Mesendoderm (in vitro differentiated cells): ENCODE data around the gene TMCC3.
"Not testable (repeated sequence)": the region's sequence is repeated elsewhere in the genome, so short reads cannot be mapped to it uniquely, and the experiment has no call there.

Source experiments
- DNase-seq: peaks from one replicate; pipeline ENCODE4 v3.0.0; 2013
- H2AK5ac ChIP-seq: 2 replicates; pipeline ENCODE4 v1.6.1; 2013; ENCODE audit warnings: low read length, inconsistent platforms
- H2BK120ac ChIP-seq: 2 replicates; pipeline ENCODE4 v1.6.1; 2013; ENCODE audit warnings: low read depth, mild to moderate bottlenecking, low read length, moderate library complexity, mixed read lengths
- H2BK15ac ChIP-seq: replicated peaks from 2 replicates; pipeline ENCODE4 v1.6.1; 2013; ENCODE audit warnings: low read depth, mild to moderate bottlenecking, moderate library complexity
- H2BK5ac ChIP-seq: 2 replicates; pipeline ENCODE4 v1.6.1; 2013; ENCODE audit warnings: low read length, inconsistent platforms
- H3K18ac ChIP-seq: 2 replicates; pipeline ENCODE4 v1.6.1; 2013; ENCODE audit warnings: mild to moderate bottlenecking, low read length, mixed read lengths
- H3K23ac ChIP-seq: one replicate; pipeline ENCODE4 v1.6.1; 2013; ENCODE audit warnings: low read length
- H3K27ac ChIP-seq: 2 replicates; pipeline ENCODE4 v1.5.1; 2013; ENCODE audit warnings: low read depth, mild to moderate bottlenecking, inconsistent platforms, low read length, moderate library complexity
- H3K27me3 ChIP-seq: 2 replicates; pipeline ENCODE4 v1.6.1; 2013; ENCODE audit warnings: low read length, control low read depth, mild to moderate bottlenecking, inconsistent platforms; ENCODE audit not compliant: insufficient read depth, poor library complexity
- H3K36me3 ChIP-seq: 2 replicates; pipeline ENCODE4 v1.6.1; 2013; ENCODE audit warnings: low read length, inconsistent platforms; ENCODE audit not compliant: control insufficient read depth, insufficient read depth
- H3K4ac ChIP-seq: one replicate; pipeline ENCODE4 v1.6.1; 2013; ENCODE audit warnings: low read depth, mild to moderate bottlenecking, low read length, moderate library complexity
- H3K4me1 ChIP-seq: 2 replicates; pipeline ENCODE4 v1.6.1; 2013; ENCODE audit warnings: low read depth, low read length, inconsistent platforms; ENCODE audit not compliant: control insufficient read depth
- H3K4me2 ChIP-seq: 2 replicates; pipeline ENCODE4 v1.6.1; 2013; ENCODE audit warnings: low read length
- H3K4me3 ChIP-seq: 2 replicates; pipeline ENCODE4 v1.5.1; 2013; ENCODE audit warnings: mild to moderate bottlenecking, low read length
- H3K56ac ChIP-seq: one replicate; pipeline ENCODE4 v1.6.1; 2013; ENCODE audit warnings: low read length
- H3K79me1 ChIP-seq: 2 replicates; pipeline ENCODE4 v1.6.1; 2013; ENCODE audit warnings: low read length, inconsistent platforms
- H3K79me2 ChIP-seq: 2 replicates; pipeline ENCODE4 v1.6.1; 2013; ENCODE audit warnings: mild to moderate bottlenecking, low read length; ENCODE audit not compliant: control insufficient read depth, insufficient read depth
- H3K9ac ChIP-seq: 2 replicates; pipeline ENCODE4 v1.6.1; 2013; ENCODE audit warnings: low read length, inconsistent platforms
- H4K5ac ChIP-seq: one replicate; pipeline ENCODE4 v1.6.1; 2013; ENCODE audit warnings: low read length
- H4K8ac ChIP-seq: one replicate; pipeline ENCODE4 v1.6.1; 2013; ENCODE audit warnings: low read depth, mild to moderate bottlenecking, control low read depth, low read length, moderate library complexity
- WGBS: extraction: QIAGEN DNeasy Blood & Tissue Kit; methylation state at CpG from one replicate; pipeline ENCODE4 v1.1.7; 2013; ENCODE audit warnings: low lambda C conversion rate, missing lambda C conversion rate; ENCODE audit not compliant: insufficient coverage; ENCODE audit errors: extremely low coverage; 5-methylcytosine and 5-hydroxymethylcytosine counted together

Gene TMCC3

DNA sequence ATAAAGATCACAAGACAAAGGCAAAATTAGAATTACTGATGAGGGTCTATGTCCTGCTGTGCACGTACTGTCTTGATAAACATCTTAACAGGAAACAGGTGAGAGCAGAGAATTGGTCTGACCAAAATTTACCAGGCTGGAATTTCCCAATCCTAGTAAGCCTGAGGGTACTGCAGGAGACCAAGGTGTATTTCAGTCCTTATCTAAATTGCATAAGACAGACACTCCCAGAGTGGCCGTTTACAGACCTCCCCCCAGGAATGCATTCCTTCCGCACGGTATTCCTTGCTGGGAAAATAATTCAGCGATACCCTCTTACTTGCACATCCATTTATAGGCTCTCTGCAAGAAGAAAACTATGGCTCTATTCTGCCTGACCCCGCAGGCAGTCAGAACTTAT is 43.5 kb downstream of the TMCC3 start:
- H3K9ac ChIP-seq, H3K27me3 ChIP-seq, H3K79me2 ChIP-seq, H3K18ac ChIP-seq, H3K23ac ChIP-seq, H2AK5ac ChIP-seq, H4K5ac ChIP-seq, H3K4me2 ChIP-seq, H3K56ac ChIP-seq, H2BK5ac ChIP-seq, H3K27ac ChIP-seq, H3K79me1 ChIP-seq, H4K8ac ChIP-seq, H3K4ac ChIP-seq, H3K4me3 ChIP-seq, H2BK120ac ChIP-seq, H2BK15ac ChIP-seq, H3K36me3 ChIP-seq, H3K4me1 ChIP-seq: not testable (repeated sequence)
- peak; percentile 10 for DNase-seq
- WGBS = no CpG with 5 or more reads among the region's 6 CpGs

DNA sequence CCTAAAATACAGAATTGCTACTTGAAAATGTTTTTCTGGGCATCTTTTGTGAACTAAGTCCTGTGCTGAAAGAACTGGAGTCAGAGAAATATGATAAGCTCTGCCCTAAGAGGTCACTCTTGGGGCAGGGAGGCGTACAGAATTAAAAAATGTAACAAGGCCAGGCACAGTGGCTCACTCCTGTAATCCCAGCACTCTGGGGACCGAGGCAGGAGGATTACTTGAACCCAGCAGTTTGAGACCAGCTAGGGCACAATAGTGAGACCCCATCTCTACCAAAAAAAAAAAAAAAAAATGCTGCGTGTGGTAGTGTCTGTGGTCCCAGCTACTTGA is 46.0 kb downstream of the TMCC3 start:
- no peak overlapping the region for H3K18ac ChIP-seq
- H4K8ac ChIP-seq = no peak overlapping the region
- no peaks in the 10 kb centered on the region for H3K4me1 ChIP-seq
- H3K36me3 ChIP-seq = no peaks in the 10 kb centered on the region
- no peak overlapping the region for H3K4me3 ChIP-seq
- H4K5ac ChIP-seq = no peak overlapping the region
- H2BK15ac ChIP-seq = no peak overlapping the region
- H3K56ac ChIP-seq = no peak overlapping the region
- no peak overlapping the region for H3K23ac ChIP-seq
- H2BK120ac ChIP-seq = no peak overlapping the region
- no peak overlapping the region for H3K4ac ChIP-seq
- H3K79me1 ChIP-seq = no peaks in the 10 kb centered on the region
- no peak for DNase-seq
- H3K9ac ChIP-seq = no peak overlapping the region
- no peaks in the 10 kb centered on the region for H3K79me2 ChIP-seq
- no peak overlapping the region for H3K27ac ChIP-seq
- no peak overlapping the region for H2BK5ac ChIP-seq
- WGBS = no CpG with 5 or more reads among the region's 3 CpGs
- H2AK5ac ChIP-seq = no peak overlapping the region
- H3K27me3 ChIP-seq = peaks cover 2% of the 10 kb centered on the region
- H3K4me2 ChIP-seq = no peak overlapping the region

DNA sequence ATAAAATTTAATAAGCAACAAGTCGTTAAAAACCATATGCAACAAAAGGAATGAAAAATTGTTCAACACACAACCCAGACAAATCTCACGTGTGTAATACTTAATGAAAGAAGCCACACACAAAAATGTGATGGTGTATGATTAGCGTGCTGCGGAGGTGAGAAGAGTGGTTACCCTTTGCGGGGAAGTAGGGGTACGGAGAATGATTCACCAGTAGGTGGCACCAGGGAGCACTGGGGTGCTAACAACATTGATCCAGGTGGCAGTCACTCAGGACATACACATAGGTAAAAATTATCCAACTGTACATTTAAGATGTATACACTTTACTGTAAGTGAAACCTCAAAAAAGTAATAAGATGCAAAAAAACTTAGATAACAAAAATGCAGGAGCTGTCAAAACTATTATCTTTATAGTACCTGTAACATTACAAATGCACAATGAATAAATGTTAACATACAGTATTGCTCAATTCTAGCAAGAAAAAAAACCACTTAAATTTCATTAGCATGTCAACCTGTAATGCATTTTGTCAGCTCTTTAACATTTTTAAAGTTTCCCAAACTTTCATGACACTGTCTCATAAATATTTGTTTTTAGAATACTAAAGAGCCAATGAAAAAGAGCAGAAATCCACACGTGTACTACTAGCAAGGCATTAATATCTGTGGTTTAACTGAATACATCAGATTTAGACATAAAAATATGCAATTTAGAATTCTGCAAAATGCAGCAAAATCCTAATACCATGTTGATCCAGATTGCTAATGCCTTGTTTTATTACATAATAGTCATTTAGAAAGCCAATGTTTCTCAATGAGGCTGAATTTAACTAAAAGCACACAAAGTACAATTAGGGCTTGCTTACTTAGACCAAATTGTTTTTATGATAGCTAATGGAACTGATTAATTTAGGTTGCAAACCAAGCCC is 46.7 kb downstream of the TMCC3 start:
- Histone ChIP-seq H3K36me3 (no peaks in the 10 kb centered on the region), H3K27ac (no peak overlapping the region), H3K27me3 (peaks cover 2% of the 10 kb centered on the region), H3K79me2 (no peaks in the 10 kb centered on the region), H3K9ac (no peak overlapping the region), H3K56ac (no peak overlapping the region), H3K4me3 (no peak overlapping the region), H2BK120ac (no peak overlapping the region), H3K4me1 (no peaks in the 10 kb centered on the region), H4K5ac (no peak overlapping the region), H3K18ac (no peak overlapping the region), H2BK5ac (no peak overlapping the region), H3K79me1 (no peaks in the 10 kb centered on the region), H3K4me2 (no peak overlapping the region), H2AK5ac (no peak overlapping the region), H3K23ac (no peak overlapping the region), H2BK15ac (no peak overlapping the region), H4K8ac (no peak overlapping the region), H3K4ac (no peak overlapping the region)
- no CpG with 5 or more reads among the region's 7 CpGs for WGBS
- peak; percentile 30 for DNase-seq

DNA sequence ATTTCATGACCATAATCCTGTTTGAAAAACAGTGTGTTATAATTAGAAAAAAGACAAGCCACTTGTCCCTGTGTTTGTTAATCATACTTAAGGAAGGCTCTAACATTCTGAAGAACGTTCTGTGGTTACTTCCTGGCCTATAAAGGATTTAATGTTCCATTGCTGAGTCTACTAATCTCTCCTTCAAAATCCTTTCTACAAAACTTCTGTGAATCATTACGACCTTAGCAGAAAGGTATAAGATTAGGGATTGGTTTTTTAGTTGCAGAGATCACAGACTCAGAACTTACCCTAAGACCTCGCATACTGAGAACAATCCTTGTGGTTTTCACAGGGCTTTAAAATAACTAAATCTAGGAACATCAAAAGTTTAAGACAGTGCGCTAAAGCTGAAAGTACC is 48.3 kb downstream of the TMCC3 start:
- no peak overlapping the region for H3K23ac ChIP-seq
- no peak overlapping the region for H3K9ac ChIP-seq
- no peak overlapping the region for H2BK5ac ChIP-seq
- no peak overlapping the region for H2AK5ac ChIP-seq
- H3K4me2 ChIP-seq = no peak overlapping the region
- no peak overlapping the region for H3K4me3 ChIP-seq
- no peak overlapping the region for H4K8ac ChIP-seq
- WGBS = no CpG with 5 or more reads among the region's 4 CpGs
- H3K27me3 ChIP-seq = peaks cover 2% of the 10 kb centered on the region
- H3K4me1 ChIP-seq = no peaks in the 10 kb centered on the region
- no peak overlapping the region for H3K4ac ChIP-seq
- H2BK15ac ChIP-seq = no peak overlapping the region
- H3K56ac ChIP-seq = no peak overlapping the region
- H3K79me2 ChIP-seq = no peaks in the 10 kb centered on the region
- H3K36me3 ChIP-seq = no peaks in the 10 kb centered on the region
- no peak overlapping the region for H3K18ac ChIP-seq
- DNase-seq = no peak
- no peaks in the 10 kb centered on the region for H3K79me1 ChIP-seq
- H3K27ac ChIP-seq = no peak overlapping the region
- no peak overlapping the region for H4K5ac ChIP-seq
- H2BK120ac ChIP-seq = no peak overlapping the region

DNA sequence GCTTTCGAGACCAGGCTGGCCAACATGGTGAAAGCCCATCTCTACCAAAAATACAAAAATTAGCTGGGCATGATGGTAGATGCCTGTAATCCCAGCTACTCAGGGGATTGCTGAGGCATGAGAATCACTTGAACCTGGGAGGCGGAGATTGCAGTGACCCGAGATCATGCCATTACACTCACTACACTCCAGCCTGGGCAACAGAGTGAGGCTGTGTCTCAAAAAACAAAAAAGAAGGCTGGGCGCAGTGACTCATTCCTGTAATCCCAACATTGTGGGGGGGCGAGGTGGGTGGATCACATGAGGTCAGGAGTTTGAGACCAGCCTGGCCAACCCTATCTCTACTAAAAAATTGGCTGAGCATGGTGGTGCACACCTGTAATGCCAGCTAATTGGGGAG is 49.0 kb downstream of the TMCC3 start:
- not testable (repeated sequence) for H3K4ac ChIP-seq, H3K79me2 ChIP-seq, H3K27ac ChIP-seq, H3K9ac ChIP-seq, H3K36me3 ChIP-seq, H3K27me3 ChIP-seq, H4K8ac ChIP-seq, H3K4me3 ChIP-seq, H3K56ac ChIP-seq, H3K23ac ChIP-seq, H3K4me2 ChIP-seq, H2BK120ac ChIP-seq, H3K79me1 ChIP-seq, H3K4me1 ChIP-seq, H2BK15ac ChIP-seq, DNase-seq, H2BK5ac ChIP-seq, H3K18ac ChIP-seq, H4K5ac ChIP-seq, H2AK5ac ChIP-seq
- WGBS = no CpG with 5 or more reads among the region's 5 CpGs

DNA sequence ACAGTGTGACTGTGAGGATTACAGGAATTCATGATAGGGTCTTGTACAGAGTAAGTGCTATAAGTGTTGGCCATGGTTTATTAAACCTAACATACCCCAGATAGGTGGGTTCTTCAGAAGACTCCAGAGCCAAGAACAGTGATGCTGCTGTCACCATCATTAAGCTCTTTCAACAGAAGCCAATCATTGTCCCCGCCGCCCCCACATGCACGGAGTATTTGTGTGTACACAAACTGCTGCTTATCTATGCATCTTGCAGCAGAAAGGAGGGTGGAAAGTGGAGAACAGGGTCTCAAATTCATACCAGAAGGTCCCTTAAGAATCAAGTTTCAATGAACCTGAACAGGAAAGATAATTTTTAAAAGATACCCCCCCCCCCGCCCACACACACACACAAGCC is 51.2 kb downstream of the TMCC3 start:
- WGBS = no CpG with 5 or more reads among the region's 4 CpGs
- H3K4me2 ChIP-seq = no peak overlapping the region
- H3K4me3 ChIP-seq = no peak overlapping the region
- H2BK120ac ChIP-seq = no peak overlapping the region
- no peak overlapping the region for H2BK5ac ChIP-seq
- no peaks in the 10 kb centered on the region for H3K79me2 ChIP-seq
- H3K9ac ChIP-seq = no peak overlapping the region
- no peak overlapping the region for H3K56ac ChIP-seq
- H4K5ac ChIP-seq = no peak overlapping the region
- H4K8ac ChIP-seq = no peak overlapping the region
- no peak overlapping the region for H3K27ac ChIP-seq
- no peak overlapping the region for H2BK15ac ChIP-seq
- no peak overlapping the region for H2AK5ac ChIP-seq
- H3K79me1 ChIP-seq = no peaks in the 10 kb centered on the region
- no peak overlapping the region for H3K18ac ChIP-seq
- H3K4ac ChIP-seq = no peak overlapping the region
- no peak overlapping the region for H3K23ac ChIP-seq
- H3K4me1 ChIP-seq = no peaks in the 10 kb centered on the region
- peaks cover 2% of the 10 kb centered on the region for H3K27me3 ChIP-seq
- DNase-seq = no peak
- H3K36me3 ChIP-seq = no peaks in the 10 kb centered on the region
